ENCODE measurements around the gene NUP98.

Gene NUP98

DNA sequence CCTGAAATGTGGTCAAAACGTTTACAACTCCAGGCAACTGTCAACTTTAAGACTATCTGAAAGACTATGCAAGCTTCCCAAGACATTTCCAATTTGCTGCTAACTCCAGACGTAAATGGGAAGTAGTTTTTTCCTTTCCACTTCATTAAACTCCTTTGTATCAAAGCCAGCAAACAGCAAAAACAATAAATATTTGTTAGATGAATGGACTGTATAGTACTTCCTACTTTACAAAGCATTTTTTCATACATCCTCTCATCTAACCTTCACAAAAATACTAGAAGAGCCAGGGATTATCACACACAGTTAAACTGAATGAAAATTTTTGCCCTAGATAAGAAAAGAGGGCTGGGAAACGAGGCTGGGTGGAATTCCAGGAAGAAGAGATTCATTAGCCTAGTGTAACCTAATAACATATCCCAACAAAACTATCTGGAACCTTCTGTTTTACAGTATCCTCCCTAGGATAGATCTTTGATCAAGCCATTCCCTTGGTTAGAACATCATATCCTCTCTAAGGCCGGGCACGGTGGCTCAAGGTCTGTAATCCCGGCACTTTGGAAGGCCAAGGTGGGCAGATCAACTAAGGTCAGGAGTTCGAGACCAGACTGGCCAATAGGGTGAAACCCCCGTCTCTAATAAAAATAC, 10.4 kb downstream of the NUP98 start:
- Histone ChIP-seq H3K79me2 (ENCODE audit: control insufficient read depth, insufficient read depth, low read length, poor library complexity) (peaks cover 14% of the 10 kb centered on the region), H3K18ac (ENCODE audit: low read length) (no peak overlapping the region), H2BK12ac (ENCODE audit: low read length) (no peak overlapping the region), H2BK5ac (ENCODE audit: low read depth, low read length, poor library complexity) (no peak overlapping the region), H3K9me3 (ENCODE audit: insufficient read depth, low read depth, low read length) (no peaks in the 10 kb centered on the region), H3K79me1 (ENCODE audit: low read length) (no peaks in the 10 kb centered on the region), H3K9ac (ENCODE audit: low read length) (no peak overlapping the region), H2AFZ (ENCODE audit: insufficient read depth, low read length, poor library complexity) (no peak overlapping the region), H2AK5ac (ENCODE audit: low read length) (no peak overlapping the region), H3K36me3 (ENCODE audit: control insufficient read depth in 1 of 2, insufficient read depth in 2 of 2, low read length in 2 of 2) (peaks cover 12 to 14% of the 10 kb centered on the region in 2 experiments), H4K91ac (ENCODE audit: low read depth, low read length) (no peak overlapping the region), H3K4me1 (ENCODE audit: control insufficient read depth in 1 of 2, insufficient read depth in 2 of 2, low read length in 2 of 2) (no peaks in the 10 kb centered on the region), H3K27me3 (ENCODE audit: insufficient read depth, low read length) (no peaks in the 10 kb centered on the region), H3K4ac (ENCODE audit: low read depth, low read length) (peak overlapping the region; percentile 43), H3K27ac (ENCODE audit: low read depth, low read length) (no peak overlapping the region), H4K8ac (ENCODE audit: low read depth, low read length) (no peak overlapping the region), H2BK120ac (ENCODE audit: insufficient read depth, low read length, poor library complexity) (no peak overlapping the region), H3K23ac (ENCODE audit: low read length) (no peak overlapping the region), H3K4me2 (ENCODE audit: low read length) (no peak overlapping the region), H4K12ac (ENCODE audit: low read depth, low read length) (no peak overlapping the region), H3K14ac (ENCODE audit: low read length) (no peak overlapping the region), H3K4me3 (ENCODE audit: low read depth, low read length) (no peak overlapping the region)
- DNase-seq: no peak
- WGBS (ENCODE audit: extremely low coverage, insufficient coverage, insufficient read length): no CpG with 5 or more reads among the region's 8 CpGs

DNA sequence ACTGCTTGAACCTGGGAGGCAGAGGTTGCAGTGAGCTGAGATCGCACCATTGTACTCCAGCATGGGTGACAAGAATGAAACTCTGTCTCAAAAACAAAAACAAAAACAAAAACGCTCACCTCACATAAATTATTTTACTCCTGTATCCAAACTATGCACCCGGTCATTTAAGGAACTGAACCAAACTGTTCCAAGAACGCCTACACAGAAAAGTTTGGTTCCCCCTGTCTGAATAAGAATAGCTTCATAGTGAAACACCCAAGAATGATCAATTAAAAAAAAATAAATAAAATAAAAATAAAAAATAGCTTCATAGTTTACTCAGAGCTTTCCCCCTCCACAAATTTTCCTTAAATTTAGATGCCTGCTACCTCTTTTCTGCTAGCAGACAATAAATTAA, 13.7 kb downstream of the NUP98 start:
- WGBS (ENCODE audit: extremely low coverage, insufficient coverage, insufficient read length): 100% methylated on average over 1 of the region's 4 CpGs
- H3K79me2 ChIP-seq (ENCODE audit: control insufficient read depth, insufficient read depth, low read length, poor library complexity): peaks cover 10% of the 10 kb centered on the region
- no peaks in the 10 kb centered on the region for H3K27me3 ChIP-seq (ENCODE audit: insufficient read depth, low read length)
- no peak overlapping the region for H3K9ac ChIP-seq (ENCODE audit: low read length)
- H4K8ac ChIP-seq (ENCODE audit: low read depth, low read length): no peak overlapping the region
- no peak overlapping the region for H3K14ac ChIP-seq (ENCODE audit: low read length)
- H3K4ac ChIP-seq (ENCODE audit: low read depth, low read length): no peak overlapping the region
- H3K18ac ChIP-seq (ENCODE audit: low read length): no peak overlapping the region
- H2BK120ac ChIP-seq (ENCODE audit: insufficient read depth, low read length, poor library complexity): no peak overlapping the region
- no peak overlapping the region for H2BK5ac ChIP-seq (ENCODE audit: low read depth, low read length, poor library complexity)
- H3K27ac ChIP-seq (ENCODE audit: low read depth, low read length): no peak overlapping the region
- peaks cover 20 to 23% of the 10 kb centered on the region in 2 experiments for H3K36me3 ChIP-seq (ENCODE audit: control insufficient read depth in 1 of 2, insufficient read depth in 2 of 2, low read length in 2 of 2)
- no peak overlapping the region for H3K4me3 ChIP-seq (ENCODE audit: low read depth, low read length)
- no peak overlapping the region for H3K4me2 ChIP-seq (ENCODE audit: low read length)
- no peak overlapping the region for H2AFZ ChIP-seq (ENCODE audit: insufficient read depth, low read length, poor library complexity)
- no peak overlapping the region for H4K12ac ChIP-seq (ENCODE audit: low read depth, low read length)
- no peak overlapping the region for H2AK5ac ChIP-seq (ENCODE audit: low read length)
- H4K91ac ChIP-seq (ENCODE audit: low read depth, low read length): no peak overlapping the region
- no peaks in the 10 kb centered on the region for H3K79me1 ChIP-seq (ENCODE audit: low read length)
- H3K23ac ChIP-seq (ENCODE audit: low read length): no peak overlapping the region
- H2BK12ac ChIP-seq (ENCODE audit: low read length): no peak overlapping the region
- no peak for DNase-seq
- H3K4me1 ChIP-seq (ENCODE audit: control insufficient read depth in 1 of 2, insufficient read depth in 2 of 2, low read length in 2 of 2): no peaks in the 10 kb centered on the region
- no peaks in the 10 kb centered on the region for H3K9me3 ChIP-seq (ENCODE audit: insufficient read depth, low read depth, low read length)

DNA sequence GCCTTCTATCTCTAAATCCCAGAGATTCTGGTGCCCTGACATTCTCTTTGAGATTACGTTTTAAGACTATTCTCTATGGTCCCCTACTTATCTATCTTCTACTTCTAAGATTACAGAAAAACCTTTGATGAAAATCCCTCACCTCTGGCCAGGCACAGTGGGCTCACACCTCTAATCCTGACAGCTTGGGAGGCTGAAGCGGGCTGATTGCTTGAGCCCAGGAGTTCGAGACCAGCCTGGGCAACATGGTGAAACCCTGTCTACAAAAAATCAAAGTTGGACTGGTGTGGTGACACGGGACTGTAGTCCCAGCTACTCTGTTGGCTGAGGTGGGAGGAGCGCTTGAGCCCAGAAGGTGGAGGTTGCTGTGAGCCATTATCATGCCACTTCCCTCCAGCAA, 14.4 kb downstream of the NUP98 start:
- Histone ChIP-seq H4K8ac (ENCODE audit: low read depth, low read length) (no peak overlapping the region), H3K27me3 (ENCODE audit: insufficient read depth, low read length) (no peaks in the 10 kb centered on the region), H3K14ac (ENCODE audit: low read length) (no peak overlapping the region), H3K9me3 (ENCODE audit: insufficient read depth, low read depth, low read length) (no peaks in the 10 kb centered on the region), H2BK12ac (ENCODE audit: low read length) (no peak overlapping the region), H3K23ac (ENCODE audit: low read length) (no peak overlapping the region), H3K79me2 (ENCODE audit: control insufficient read depth, insufficient read depth, low read length, poor library complexity) (peaks cover 10% of the 10 kb centered on the region), H3K79me1 (ENCODE audit: low read length) (no peaks in the 10 kb centered on the region), H3K36me3 (ENCODE audit: control insufficient read depth in 1 of 2, insufficient read depth in 2 of 2, low read length in 2 of 2) (peaks cover 21 to 24% of the 10 kb centered on the region in 2 experiments), H4K12ac (ENCODE audit: low read depth, low read length) (no peak overlapping the region), H3K9ac (ENCODE audit: low read length) (no peak overlapping the region), H3K18ac (ENCODE audit: low read length) (peak overlapping the region; percentile 8), H3K4me3 (ENCODE audit: low read depth, low read length) (no peak overlapping the region), H4K91ac (ENCODE audit: low read depth, low read length) (no peak overlapping the region), H2BK120ac (ENCODE audit: insufficient read depth, low read length, poor library complexity) (no peak overlapping the region), H2AFZ (ENCODE audit: insufficient read depth, low read length, poor library complexity) (no peak overlapping the region), H2AK5ac (ENCODE audit: low read length) (no peak overlapping the region), H3K4me1 (ENCODE audit: control insufficient read depth in 1 of 2, insufficient read depth in 2 of 2, low read length in 2 of 2) (no peaks in the 10 kb centered on the region), H3K4ac (ENCODE audit: low read depth, low read length) (peak overlapping the region; percentile 72), H3K4me2 (ENCODE audit: low read length) (no peak overlapping the region), H3K27ac (ENCODE audit: low read depth, low read length) (no peak overlapping the region), H2BK5ac (ENCODE audit: low read depth, low read length, poor library complexity) (no peak overlapping the region)
- WGBS (ENCODE audit: extremely low coverage, insufficient coverage, insufficient read length): no CpG with 5 or more reads among the region's 5 CpGs
- no peak for DNase-seq

DNA sequence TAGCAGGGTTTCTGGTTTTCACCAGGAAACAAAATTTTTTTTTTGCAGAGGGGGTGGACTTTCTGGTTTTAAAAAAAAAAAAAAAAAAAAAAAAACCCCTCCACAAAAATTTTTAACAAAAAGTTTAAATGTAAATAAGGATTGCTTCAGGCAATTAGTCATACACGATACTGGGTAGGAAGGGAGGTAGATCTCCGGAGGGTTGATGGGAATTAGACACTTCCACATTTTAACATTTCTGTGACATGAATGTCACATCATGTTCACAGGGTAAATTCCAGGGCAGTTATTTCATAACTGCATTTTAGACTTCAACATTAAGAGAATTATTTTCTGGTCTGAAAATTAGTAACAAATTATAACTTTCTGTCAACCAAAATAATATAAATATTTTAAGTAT, 15.9 kb downstream of the NUP98 start:
- Histone ChIP-seq H3K27ac (ENCODE audit: low read depth, low read length) (no peak overlapping the region), H3K4me3 (ENCODE audit: low read depth, low read length) (no peak overlapping the region), H3K14ac (ENCODE audit: low read length) (no peak overlapping the region), H2BK120ac (ENCODE audit: insufficient read depth, low read length, poor library complexity) (no peak overlapping the region), H2BK5ac (ENCODE audit: low read depth, low read length, poor library complexity) (no peak overlapping the region), H3K4me1 (ENCODE audit: control insufficient read depth in 1 of 2, insufficient read depth in 2 of 2, low read length in 2 of 2) (no peaks in the 10 kb centered on the region), H3K79me1 (ENCODE audit: low read length) (no peaks in the 10 kb centered on the region), H3K9me3 (ENCODE audit: insufficient read depth, low read depth, low read length) (no peaks in the 10 kb centered on the region), H3K36me3 (ENCODE audit: control insufficient read depth in 1 of 2, insufficient read depth in 2 of 2, low read length in 2 of 2) (peaks cover 23 to 30% of the 10 kb centered on the region in 2 experiments), H3K18ac (ENCODE audit: low read length) (no peak overlapping the region), H2AFZ (ENCODE audit: insufficient read depth, low read length, poor library complexity) (no peak overlapping the region), H4K12ac (ENCODE audit: low read depth, low read length) (no peak overlapping the region), H3K23ac (ENCODE audit: low read length) (no peak overlapping the region), H3K4ac (ENCODE audit: low read depth, low read length) (no peak overlapping the region), H3K9ac (ENCODE audit: low read length) (no peak overlapping the region), H4K8ac (ENCODE audit: low read depth, low read length) (no peak overlapping the region), H3K4me2 (ENCODE audit: low read length) (no peak overlapping the region), H3K27me3 (ENCODE audit: insufficient read depth, low read length) (no peaks in the 10 kb centered on the region), H3K79me2 (ENCODE audit: control insufficient read depth, insufficient read depth, low read length, poor library complexity) (peaks cover 7% of the 10 kb centered on the region), H2AK5ac (ENCODE audit: low read length) (no peak overlapping the region), H2BK12ac (ENCODE audit: low read length) (no peak overlapping the region), H4K91ac (ENCODE audit: low read depth, low read length) (no peak overlapping the region)
- DNase-seq: peak; percentile 20 to 82
- WGBS (ENCODE audit: extremely low coverage, insufficient coverage, insufficient read length): no CpG with 5 or more reads among the region's 2 CpGs
